Neuronal stem cell (in vitro differentiated cells): Measurements from ENCODE around the gene REC8.
A peak's percentile ranks its signal among the peaks of the same experiment; 100 is the strongest.

ENCODE experiments used
- DNase-seq: peaks from one replicate; pipeline ENCODE4 v3.0.0-alpha.2; 2013; ENCODE audit warnings: low spot score
- H2AFZ ChIP-seq: one replicate; pipeline ENCODE4 v1.6.1; 2013; ENCODE audit warnings: mild to moderate bottlenecking, low read length, inconsistent platforms
- H2AK5ac ChIP-seq: 2 replicates; pipeline ENCODE4 v1.6.1; 2013; ENCODE audit warnings: low read depth, mild to moderate bottlenecking, inconsistent platforms, low read length, moderate library complexity, mixed read lengths
- H2BK120ac ChIP-seq: 2 replicates; pipeline ENCODE4 v1.6.1; 2013; ENCODE audit warnings: low read depth, mild to moderate bottlenecking, inconsistent platforms, low read length, moderate library complexity, mixed read lengths
- H2BK12ac ChIP-seq: one replicate; pipeline ENCODE4 v1.6.1; 2013; ENCODE audit warnings: low read length, inconsistent platforms
- H2BK15ac ChIP-seq: 2 replicates; pipeline ENCODE4 v1.6.1; 2013; ENCODE audit warnings: mild to moderate bottlenecking, low read length, inconsistent platforms, mixed read lengths
- H2BK5ac ChIP-seq: one replicate; pipeline ENCODE4 v1.6.1; 2013; ENCODE audit warnings: inconsistent platforms, mild to moderate bottlenecking, low read length, moderate library complexity
- H3K14ac ChIP-seq: one replicate; pipeline ENCODE4 v1.6.1; 2013; ENCODE audit warnings: low read length, inconsistent platforms
- H3K18ac ChIP-seq: 2 replicates; pipeline ENCODE4 v1.6.1; 2013; ENCODE audit warnings: low read length, inconsistent platforms
- H3K23ac ChIP-seq: 2 replicates; pipeline ENCODE4 v1.6.1; 2013; ENCODE audit warnings: low read depth, mild to moderate bottlenecking, mixed read lengths, low read length, inconsistent platforms; ENCODE audit not compliant: poor library complexity
- H3K27ac ChIP-seq: replicated peaks from 3 replicates; pipeline ENCODE4 v1.5.1; 2013; ENCODE audit warnings: low read length, inconsistent platforms
- H3K27me3 ChIP-seq, 3 experiments: 2 replicates each; pipeline ENCODE4 v1.6.1; 2013; ENCODE audit warnings: low read length in 3 of 3, mild to moderate bottlenecking in 2 of 3, inconsistent platforms in 1 of 3, low read depth in 1 of 3, mixed read lengths in 1 of 3, moderate library complexity in 1 of 3; ENCODE audit not compliant: control insufficient read depth in 3 of 3, insufficient read depth in 3 of 3
- H3K36me3 ChIP-seq, 2 donors: replicated peaks in 1 of 2; 2 replicates each; pipeline ENCODE4 v1.6.1; 2013; ENCODE audit warnings: low read length in 2 of 2; ENCODE audit not compliant: control insufficient read depth in 2 of 2, insufficient read depth in 2 of 2
- H3K4ac ChIP-seq: 2 replicates; pipeline ENCODE4 v1.6.1; 2013; ENCODE audit warnings: inconsistent platforms, mild to moderate bottlenecking, low read length, moderate library complexity
- H3K4me1 ChIP-seq, 2 donors: 1 replicate in 1 of 2; 2 replicates in 1 of 2; pipeline ENCODE4 v1.6.1; 2013; ENCODE audit warnings: low read length in 2 of 2, low read depth in 1 of 2; ENCODE audit not compliant: control insufficient read depth in 2 of 2, insufficient read depth in 1 of 2
- H3K4me2 ChIP-seq: one replicate; pipeline ENCODE4 v1.6.1; 2013; ENCODE audit warnings: mild to moderate bottlenecking, low read length, inconsistent platforms; ENCODE audit not compliant: insufficient read depth, poor library complexity, severe bottlenecking
- H3K4me3 ChIP-seq, 2 donors: 2 replicates each; pipeline ENCODE4 v1.5.1; 2013; ENCODE audit warnings: low read length in 2 of 2, mild to moderate bottlenecking in 2 of 2, inconsistent platforms in 1 of 2, moderate library complexity in 1 of 2
- H3K79me1 ChIP-seq: one replicate; pipeline ENCODE4 v1.6.1; 2013; ENCODE audit warnings: low read depth, mild to moderate bottlenecking, inconsistent platforms, low read length, moderate library complexity
- H3K9ac ChIP-seq: one replicate; pipeline ENCODE4 v1.6.1; 2013; ENCODE audit warnings: mild to moderate bottlenecking, low read depth, low read length, inconsistent platforms; ENCODE audit not compliant: poor library complexity
- H3K9me3 ChIP-seq, 2 donors: replicated peaks in 1 of 2; 2 replicates each; pipeline versions ENCODE3 to v1.6.1; 2013; ENCODE audit warnings: low read length in 2 of 2, mild to moderate bottlenecking in 2 of 2, inconsistent platforms in 1 of 2, low read depth in 1 of 2, mixed read lengths in 1 of 2, moderate library complexity in 1 of 2; ENCODE audit not compliant: control insufficient read depth in 2 of 2, insufficient read depth in 1 of 2
- H4K8ac ChIP-seq: one replicate; pipeline ENCODE4 v1.6.1; 2013; ENCODE audit warnings: low read depth, mild to moderate bottlenecking, inconsistent platforms, low read length, moderate library complexity
- H4K91ac ChIP-seq: one replicate; pipeline ENCODE4 v1.6.1; 2013; ENCODE audit warnings: low read length, low read depth, mild to moderate bottlenecking, inconsistent platforms; ENCODE audit not compliant: poor library complexity
- WGBS, 2 donors: extraction: QIAGEN DNeasy Blood & Tissue Kit; methylation state at CpG; one replicate each; pipeline ENCODE4 v1.1.7; 2013; ENCODE audit warnings: missing lambda C conversion rate in 2 of 2, mixed read lengths in 1 of 2; ENCODE audit not compliant: insufficient read length in 2 of 2, insufficient replicate concordance in 1 of 2; ENCODE audit errors: extremely low coverage in 2 of 2; 5-methylcytosine and 5-hydroxymethylcytosine counted together

REC8 gene

GRCh38 chr14:24132976-24133375 lies 38.9 kb upstream of the REC8 start:
- Histone ChIP-seq H3K4me2 (no peak overlapping the region), H3K79me1 (no peaks in the 10 kb centered on the region), H2AFZ (no peak overlapping the region), H2BK120ac (no peak overlapping the region), H3K18ac (no peak overlapping the region), H3K23ac (no peak overlapping the region), H3K9ac (no peak overlapping the region), H2BK5ac (no peak overlapping the region), H3K4me3 (no peak overlapping the region), H3K9me3 (no peaks in the 10 kb centered on the region), H4K8ac (no peak overlapping the region), H3K27me3 (no peaks in the 10 kb centered on the region), H3K36me3 (peaks cover 5 to 10% of the 10 kb centered on the region in 2 donors), H3K4ac (no peak overlapping the region), H3K4me1 (peaks cover 9 to 10% of the 10 kb centered on the region in 2 donors), H2BK15ac (no peak overlapping the region), H2BK12ac (no peak overlapping the region), H2AK5ac (no peak overlapping the region), H3K27ac (no peak overlapping the region), H3K14ac (no peak overlapping the region), H4K91ac (no peak overlapping the region)
- no peak for DNase-seq
- WGBS, 2 donors, result no CpG with 5 or more reads among the region's 2 CpGs

GRCh38 chr14:24133735-24134134 lies 38.1 kb upstream of the REC8 start:
- no peak overlapping the region for H4K91ac ChIP-seq
- H3K4me1 ChIP-seq, result peaks cover 9 to 10% of the 10 kb centered on the region in 2 donors
- no peak overlapping the region for H3K9ac ChIP-seq
- WGBS, 2 donors, result no CpG with 5 or more reads among the region's 1 CpG
- H3K4ac ChIP-seq, result no peak overlapping the region
- no peaks in the 10 kb centered on the region for H3K79me1 ChIP-seq
- H2AK5ac ChIP-seq, result no peak overlapping the region
- no peak overlapping the region for H2AFZ ChIP-seq
- no peak overlapping the region for H3K27ac ChIP-seq
- no peak overlapping the region for H2BK120ac ChIP-seq
- H4K8ac ChIP-seq, result no peak overlapping the region
- DNase-seq, result no peak
- H2BK15ac ChIP-seq, result no peak overlapping the region
- H2BK5ac ChIP-seq, result no peak overlapping the region
- H3K9me3 ChIP-seq, result no peaks in the 10 kb centered on the region
- no peak overlapping the region for H3K23ac ChIP-seq
- no peaks in the 10 kb centered on the region for H3K27me3 ChIP-seq
- H2BK12ac ChIP-seq, result no peak overlapping the region
- H3K4me3 ChIP-seq, result no peak overlapping the region
- H3K14ac ChIP-seq, result no peak overlapping the region
- H3K4me2 ChIP-seq, result no peak overlapping the region
- no peak overlapping the region for H3K18ac ChIP-seq
- H3K36me3 ChIP-seq, result peaks cover 12 to 18% of the 10 kb centered on the region in 2 donors

GRCh38 chr14:24135584-24135833 lies 36.4 kb upstream of the REC8 start:
- no peaks in the 10 kb centered on the region for H3K79me1 ChIP-seq
- WGBS, 2 donors, result no CpG with 5 or more reads among the region's 9 CpGs
- H2AK5ac ChIP-seq, result no peak overlapping the region
- no peak overlapping the region for H3K14ac ChIP-seq
- peaks cover 11 to 12% of the 10 kb centered on the region in 2 donors for H3K4me1 ChIP-seq
- peak overlapping the region; percentile 95 for H2AFZ ChIP-seq
- no peaks in the 10 kb centered on the region for H3K27me3 ChIP-seq
- H4K91ac ChIP-seq, result peak overlapping the region; percentile 90
- no peaks in the 10 kb centered on the region for H3K9me3 ChIP-seq
- H2BK5ac ChIP-seq, result no peak overlapping the region
- H3K9ac ChIP-seq, result no peak overlapping the region
- H3K18ac ChIP-seq, result peak overlapping the region; percentile 0
- peak overlapping the region; percentile 80 to 87 for H3K4me3 ChIP-seq
- H3K4ac ChIP-seq, result no peak overlapping the region
- H2BK120ac ChIP-seq, result no peak overlapping the region
- peak overlapping the region; percentile 75 for H3K23ac ChIP-seq
- peaks cover 19 to 32% of the 10 kb centered on the region in 2 donors for H3K36me3 ChIP-seq
- peak overlapping the region; percentile 77 for H2BK15ac ChIP-seq
- peak overlapping the region; percentile 93 for H4K8ac ChIP-seq
- H3K27ac ChIP-seq, result no peak overlapping the region
- H3K4me2 ChIP-seq, result peak overlapping the region; percentile 81
- H2BK12ac ChIP-seq, result no peak overlapping the region
- DNase-seq, result no peak

- Histone ChIP-seq H3K9ac (peak within 1 kb of the TSS; percentile 96), H3K4me1 (peaks cover 11 to 12% of the 10 kb centered on the region in 2 donors), H2AFZ (peak within 1 kb of the TSS; percentile 95), H4K91ac (peak within 1 kb of the TSS; percentile 90), H2BK5ac (peak within 1 kb of the TSS; percentile 73), H3K4me2 (peak within 1 kb of the TSS; percentile 90), H3K4ac (no peak within 1 kb of the TSS), H3K4me3 (peak within 1 kb of the TSS; percentile 87 to 94), H3K27me3 (no peaks in the 10 kb centered on the region), H2AK5ac (peak within 1 kb of the TSS; percentile 79), H3K14ac (peak within 1 kb of the TSS; percentile 98), H4K8ac (peak within 1 kb of the TSS; percentile 93), H3K36me3 (peaks cover 19 to 32% of the 10 kb centered on the region in 2 donors), H3K79me1 (peaks cover 5% of the 10 kb centered on the region), H3K23ac (peak within 1 kb of the TSS; percentile 75), H2BK12ac (no peak within 1 kb of the TSS), H3K9me3 (no peaks in the 10 kb centered on the region), H3K18ac (peak within 1 kb of the TSS; percentile 100), H2BK15ac (peak within 1 kb of the TSS; percentile 83), H3K27ac (no peak within 1 kb of the TSS), H2BK120ac (no peak within 1 kb of the TSS)
- DNase-seq, result peak; percentile 85
- WGBS, 2 donors, result no CpG with 5 or more reads among the region's 75 CpGs
Measured at GRCh38 chr14:24135834-24136683, 35.8 kb upstream of the REC8 start, which contains the start of gene PSME1. Gene PSME1, plus strand, starts transcription at chr14:24136194. Its CDS starts 69 bp downstream, at chr14:24136263.
